AG09309 (cell line): ENCODE results near the gene ADK.
A peak's percentile ranks its signal among the peaks of the same experiment; 100 is the strongest.
"Not testable (repeated sequence)": the region's sequence is repeated elsewhere in the genome, so short reads cannot be mapped to it uniquely, and the experiment has no call there.

ENCODE experiments used
- DNase-seq: peaks from one replicate; pipeline ENCODE4 v3.0.0-alpha.2; 2010; ENCODE audit warnings: low read depth
- H3K4me3 ChIP-seq: 2 replicates; pipeline ENCODE4 v1.5.1; 2011; ENCODE audit warnings: mild to moderate bottlenecking, low read depth, low read length, moderate library complexity; ENCODE audit not compliant: control insufficient read depth
- TF ChIP-seq, protein P1 (sequence below): IDR thresholded peaks from 2 replicates; pipeline ENCODE4 v1.5.1; 2011; ENCODE audit warnings: mild to moderate bottlenecking, low read depth, low read length, inconsistent platforms; ENCODE audit not compliant: insufficient read depth, control insufficient read depth; ENCODE audit errors: missing control alignments

Gene ADK

DNA sequence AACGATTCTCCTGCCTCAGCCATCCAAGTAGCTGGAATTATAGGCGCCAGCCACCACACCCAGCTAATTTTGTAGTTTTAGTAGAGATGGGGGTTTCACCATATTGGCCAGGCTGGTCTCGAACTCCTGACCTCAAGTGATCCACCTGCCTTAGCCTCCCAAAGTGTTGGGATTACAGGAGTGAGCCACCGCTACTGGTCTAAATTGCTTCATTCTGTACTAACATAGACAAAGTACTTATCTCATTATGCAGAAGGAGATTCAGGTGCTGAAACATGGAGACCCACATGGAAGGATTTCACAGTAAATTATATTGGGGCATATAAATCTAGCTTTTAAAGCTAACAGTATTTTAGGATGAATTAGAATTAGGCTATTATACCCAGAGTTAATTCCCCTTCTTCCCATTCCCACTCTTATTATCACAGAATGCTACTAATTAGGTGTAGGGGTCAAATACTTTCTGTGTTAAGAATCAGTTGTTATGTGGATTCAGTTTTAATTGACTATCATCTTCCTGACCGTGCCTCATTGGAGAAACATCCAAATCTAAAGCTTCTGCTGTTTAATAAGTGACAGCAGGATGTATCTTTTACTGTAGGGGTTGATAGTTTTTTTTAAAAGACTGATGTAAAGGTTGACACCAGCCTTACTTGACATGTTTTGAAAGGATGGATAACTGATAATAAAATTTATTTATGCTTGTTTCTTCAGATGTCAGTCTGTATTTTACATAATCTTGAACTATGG lies 27.2 kb downstream of the ADK start:
- no peak for DNase-seq
- TF ChIP-seq, protein P1, sequence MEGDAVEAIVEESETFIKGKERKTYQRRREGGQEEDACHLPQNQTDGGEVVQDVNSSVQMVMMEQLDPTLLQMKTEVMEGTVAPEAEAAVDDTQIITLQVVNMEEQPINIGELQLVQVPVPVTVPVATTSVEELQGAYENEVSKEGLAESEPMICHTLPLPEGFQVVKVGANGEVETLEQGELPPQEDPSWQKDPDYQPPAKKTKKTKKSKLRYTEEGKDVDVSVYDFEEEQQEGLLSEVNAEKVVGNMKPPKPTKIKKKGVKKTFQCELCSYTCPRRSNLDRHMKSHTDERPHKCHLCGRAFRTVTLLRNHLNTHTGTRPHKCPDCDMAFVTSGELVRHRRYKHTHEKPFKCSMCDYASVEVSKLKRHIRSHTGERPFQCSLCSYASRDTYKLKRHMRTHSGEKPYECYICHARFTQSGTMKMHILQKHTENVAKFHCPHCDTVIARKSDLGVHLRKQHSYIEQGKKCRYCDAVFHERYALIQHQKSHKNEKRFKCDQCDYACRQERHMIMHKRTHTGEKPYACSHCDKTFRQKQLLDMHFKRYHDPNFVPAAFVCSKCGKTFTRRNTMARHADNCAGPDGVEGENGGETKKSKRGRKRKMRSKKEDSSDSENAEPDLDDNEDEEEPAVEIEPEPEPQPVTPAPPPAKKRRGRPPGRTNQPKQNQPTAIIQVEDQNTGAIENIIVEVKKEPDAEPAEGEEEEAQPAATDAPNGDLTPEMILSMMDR, result no peak
- H3K4me3 ChIP-seq, result no peak overlapping the region

DNA sequence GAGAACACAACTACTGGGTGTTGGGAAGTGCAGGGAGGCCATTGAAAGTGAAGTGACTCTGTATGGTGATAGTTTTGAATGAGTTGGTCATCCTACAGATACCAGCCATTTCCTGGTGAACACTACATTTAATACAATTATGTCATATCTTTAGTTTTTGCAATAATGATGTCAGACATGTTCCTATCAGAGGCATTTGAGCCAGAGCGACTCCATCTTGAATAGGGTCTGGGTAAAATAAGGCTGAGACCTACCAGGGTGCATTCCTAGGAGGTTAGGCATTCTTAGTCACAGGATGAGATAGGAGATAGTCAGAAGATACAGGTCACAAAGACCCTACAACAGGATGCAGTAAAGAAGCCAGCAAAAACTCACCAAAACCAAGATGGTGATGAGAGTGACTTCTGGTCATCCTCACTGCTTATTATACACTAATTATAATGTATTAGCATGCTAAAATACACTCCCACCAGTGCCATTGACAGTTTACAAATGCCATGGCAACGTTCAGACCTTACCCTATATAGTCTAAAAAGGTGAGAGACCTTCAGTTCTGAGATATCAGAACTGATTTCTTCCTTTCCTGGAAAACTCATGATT lies 28.2 kb downstream of the ADK start:
- TF ChIP-seq, protein P1, result no peak
- DNase-seq, result no peak
- no peak overlapping the region for H3K4me3 ChIP-seq

DNA sequence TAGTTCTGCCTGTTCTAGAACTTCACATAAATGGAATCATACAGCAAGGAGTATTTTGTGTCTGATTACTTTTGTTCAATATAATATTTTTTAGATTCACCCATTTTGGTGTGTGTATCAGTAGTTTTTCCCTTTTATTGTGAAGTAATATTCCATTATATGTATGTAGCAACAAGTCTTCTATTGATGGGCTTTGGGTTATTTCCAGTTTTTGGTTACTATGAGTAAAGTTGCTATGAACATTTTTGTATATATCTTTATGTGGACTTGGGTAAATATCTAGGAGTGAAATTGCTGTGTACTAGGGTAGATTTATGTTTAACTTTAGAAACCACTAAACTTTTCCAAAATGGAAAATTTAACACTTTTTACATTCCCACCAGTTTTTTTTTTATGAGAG lies 35.7 kb downstream of the ADK start:
- DNase-seq, result no peak
- H3K4me3 ChIP-seq, result no peak overlapping the region
- TF ChIP-seq, protein P1, result no peak

DNA sequence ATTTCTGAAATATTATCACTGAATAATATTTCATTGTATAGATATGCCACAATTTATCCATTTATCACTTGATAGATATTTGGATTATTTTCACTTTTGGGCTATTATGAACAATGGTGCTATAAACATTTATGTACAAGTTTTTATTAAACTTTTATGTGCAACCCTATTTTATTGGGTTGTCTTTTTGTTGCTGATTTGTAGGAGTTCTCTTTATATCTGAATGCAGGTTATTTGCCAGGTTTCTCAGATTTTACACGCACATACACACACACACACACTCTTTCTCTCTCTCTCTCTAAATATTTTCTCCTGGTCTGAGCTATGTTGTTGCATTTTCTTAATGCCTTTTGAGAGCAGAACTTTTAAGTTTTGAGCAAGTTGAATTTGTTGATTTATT lies 36.2 kb downstream of the ADK start:
- H3K4me3 ChIP-seq, result no peak overlapping the region
- TF ChIP-seq, protein P1, result no peak
- no peak for DNase-seq

DNA sequence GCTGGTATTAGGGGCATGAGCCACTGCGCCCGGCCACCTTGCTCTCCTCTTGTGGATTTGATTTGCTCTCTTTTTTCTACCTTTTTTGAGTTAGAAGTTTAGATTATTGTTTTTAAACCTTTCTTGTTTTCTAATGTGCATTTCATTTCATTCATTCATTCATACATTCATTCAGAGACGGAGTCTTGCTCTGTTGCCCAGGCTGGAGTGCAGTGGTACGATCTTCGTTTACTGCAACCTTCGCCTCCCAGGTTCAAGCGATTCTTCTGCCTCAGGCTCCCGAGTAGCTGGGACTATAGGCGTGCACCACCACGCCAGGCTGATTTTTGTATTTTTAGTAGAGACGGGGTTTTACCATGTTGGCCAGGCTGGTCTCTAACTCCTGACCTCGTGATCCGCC lies 37.6 kb downstream of the ADK start:
- H3K4me3 ChIP-seq, DNase-seq: not testable (repeated sequence)

DNA sequence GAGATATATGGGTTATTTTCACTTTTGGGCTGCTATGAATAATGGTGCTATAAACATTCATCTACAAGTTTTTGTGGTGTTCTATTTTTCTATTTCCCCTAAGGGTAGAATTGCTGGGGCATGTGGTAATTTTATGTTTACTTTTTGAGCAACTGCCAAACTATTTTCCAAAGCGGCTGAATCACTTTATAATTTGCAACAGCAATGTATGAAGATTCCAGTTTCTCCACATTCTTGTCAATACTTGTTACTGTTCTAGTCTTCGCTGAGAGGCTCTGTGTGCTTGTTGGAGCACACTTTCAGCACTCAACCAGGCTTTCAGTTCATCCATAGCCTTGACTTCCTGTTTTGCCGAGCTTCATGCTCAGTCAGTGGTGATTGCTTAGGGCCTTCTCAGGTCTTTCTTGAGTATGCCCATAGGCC lies 39.0 kb downstream of the ADK start:
- peak; percentile 88 for DNase-seq
- H3K4me3 ChIP-seq, result peak overlapping the region; percentile 12; the same call in 1 of the 2 replicates
- TF ChIP-seq, protein P1, result no peak

DNA sequence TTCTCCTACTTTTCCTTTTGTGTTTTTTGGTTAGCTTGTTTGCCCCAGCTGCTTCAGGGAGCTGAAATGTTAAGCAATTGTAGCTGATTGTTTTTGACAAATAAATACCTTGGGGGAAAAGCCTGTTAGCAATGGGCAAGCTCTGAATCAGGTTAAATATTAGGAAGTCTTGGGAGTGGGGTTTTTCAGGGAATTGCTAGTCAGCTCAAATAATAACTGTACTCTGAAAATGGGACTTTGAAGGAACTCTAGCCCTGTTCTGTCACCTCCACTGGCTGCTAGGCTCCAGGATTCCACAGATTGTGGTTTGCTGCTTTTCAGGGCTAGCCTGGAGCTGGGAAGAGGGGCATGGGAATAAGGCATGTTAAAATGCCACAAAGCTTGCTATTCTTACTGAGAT lies 39.5 kb downstream of the ADK start:
- peak overlapping the region; percentile 12; the same call in 1 of the 2 replicates for H3K4me3 ChIP-seq
- no peak for DNase-seq
- TF ChIP-seq, protein P1, result no peak
